H1 (cell line): ENCODE data around the gene CUL1.

Experiments
- ATF3 ChIP-seq: IDR thresholded peaks from 2 replicates; pipeline ENCODE4 v1.6.1; 2011; ENCODE audit warnings: low read depth, mild to moderate bottlenecking, low read length; ENCODE audit not compliant: insufficient read depth
- TCF12 ChIP-seq: IDR thresholded peaks from 2 replicates; pipeline ENCODE4 v1.6.1; 2011; ENCODE audit warnings: low read depth, mild to moderate bottlenecking, low read length

DNA sequence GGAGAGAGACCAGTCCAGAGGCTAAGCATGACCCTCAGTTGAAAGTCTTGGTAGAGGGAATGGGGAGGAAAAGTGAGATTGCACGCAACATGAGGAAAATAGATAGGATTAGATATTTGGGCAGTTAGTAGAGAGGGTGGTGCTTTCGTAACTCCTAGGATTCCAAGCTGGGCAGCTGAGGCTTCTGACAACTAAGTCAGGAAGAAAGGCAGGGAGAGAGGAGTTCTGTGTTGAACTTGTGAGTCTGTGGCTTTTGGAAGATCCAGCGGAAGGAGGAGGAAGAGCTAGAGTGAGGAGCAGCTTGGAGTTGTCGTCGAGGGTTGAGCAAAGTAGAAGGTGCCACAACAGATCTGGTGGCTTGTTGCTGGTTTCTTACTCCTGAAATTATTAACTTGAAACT, 21.8 kb downstream of the CUL1 start:
- TF ChIP-seq TCF12 (no peak), ATF3 (no peak)
